GM13976 (cell line): ENCODE data around the gene VAC14.

Source experiments
- DNase-seq: peaks from one replicate; pipeline ENCODE4 v3.0.0; 2012; ENCODE audit warnings: low spot score
- in situ Hi-C: fragments of 300-500 bp; cut with MboI; formaldehyde crosslinking; loops from one replicate; pipeline ENCODE4 v1.12.0; 2022; ENCODE audit warnings: low sequenced_read_pairs, mixed read lengths, inconsistent platforms; ENCODE audit not compliant: unreplicated experiment
- TF ChIP-seq, protein P1 (sequence below): IDR thresholded peaks from 2 replicates; pipeline ENCODE4 v1.5.1; 2012; ENCODE audit warnings: borderline replicate concordance, mild to moderate bottlenecking; ENCODE audit not compliant: insufficient read depth; ENCODE audit errors: extremely low read depth, missing control alignments, control extremely low read depth

Gene VAC14

GRCh38 chr16:70740914-70741782 lies 59.8 kb downstream of the VAC14 start:
- in situ Hi-C loops: no loop called here
- TF ChIP-seq, protein P1, sequence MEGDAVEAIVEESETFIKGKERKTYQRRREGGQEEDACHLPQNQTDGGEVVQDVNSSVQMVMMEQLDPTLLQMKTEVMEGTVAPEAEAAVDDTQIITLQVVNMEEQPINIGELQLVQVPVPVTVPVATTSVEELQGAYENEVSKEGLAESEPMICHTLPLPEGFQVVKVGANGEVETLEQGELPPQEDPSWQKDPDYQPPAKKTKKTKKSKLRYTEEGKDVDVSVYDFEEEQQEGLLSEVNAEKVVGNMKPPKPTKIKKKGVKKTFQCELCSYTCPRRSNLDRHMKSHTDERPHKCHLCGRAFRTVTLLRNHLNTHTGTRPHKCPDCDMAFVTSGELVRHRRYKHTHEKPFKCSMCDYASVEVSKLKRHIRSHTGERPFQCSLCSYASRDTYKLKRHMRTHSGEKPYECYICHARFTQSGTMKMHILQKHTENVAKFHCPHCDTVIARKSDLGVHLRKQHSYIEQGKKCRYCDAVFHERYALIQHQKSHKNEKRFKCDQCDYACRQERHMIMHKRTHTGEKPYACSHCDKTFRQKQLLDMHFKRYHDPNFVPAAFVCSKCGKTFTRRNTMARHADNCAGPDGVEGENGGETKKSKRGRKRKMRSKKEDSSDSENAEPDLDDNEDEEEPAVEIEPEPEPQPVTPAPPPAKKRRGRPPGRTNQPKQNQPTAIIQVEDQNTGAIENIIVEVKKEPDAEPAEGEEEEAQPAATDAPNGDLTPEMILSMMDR: no peak
- no peak for DNase-seq

GRCh38 chr16:70740174-70740913 lies 60.6 kb downstream of the VAC14 start:
- TF ChIP-seq, protein P1: no peak
- DNase-seq: no peak
- in situ Hi-C loops: no loop called here

- DNase-seq: no peak
- in situ Hi-C loops: no loop called here
- TF ChIP-seq, protein P1: no peak
Observed at GRCh38 chr16:70739389-70739788, 61.6 kb downstream of the VAC14 start.

DNA sequence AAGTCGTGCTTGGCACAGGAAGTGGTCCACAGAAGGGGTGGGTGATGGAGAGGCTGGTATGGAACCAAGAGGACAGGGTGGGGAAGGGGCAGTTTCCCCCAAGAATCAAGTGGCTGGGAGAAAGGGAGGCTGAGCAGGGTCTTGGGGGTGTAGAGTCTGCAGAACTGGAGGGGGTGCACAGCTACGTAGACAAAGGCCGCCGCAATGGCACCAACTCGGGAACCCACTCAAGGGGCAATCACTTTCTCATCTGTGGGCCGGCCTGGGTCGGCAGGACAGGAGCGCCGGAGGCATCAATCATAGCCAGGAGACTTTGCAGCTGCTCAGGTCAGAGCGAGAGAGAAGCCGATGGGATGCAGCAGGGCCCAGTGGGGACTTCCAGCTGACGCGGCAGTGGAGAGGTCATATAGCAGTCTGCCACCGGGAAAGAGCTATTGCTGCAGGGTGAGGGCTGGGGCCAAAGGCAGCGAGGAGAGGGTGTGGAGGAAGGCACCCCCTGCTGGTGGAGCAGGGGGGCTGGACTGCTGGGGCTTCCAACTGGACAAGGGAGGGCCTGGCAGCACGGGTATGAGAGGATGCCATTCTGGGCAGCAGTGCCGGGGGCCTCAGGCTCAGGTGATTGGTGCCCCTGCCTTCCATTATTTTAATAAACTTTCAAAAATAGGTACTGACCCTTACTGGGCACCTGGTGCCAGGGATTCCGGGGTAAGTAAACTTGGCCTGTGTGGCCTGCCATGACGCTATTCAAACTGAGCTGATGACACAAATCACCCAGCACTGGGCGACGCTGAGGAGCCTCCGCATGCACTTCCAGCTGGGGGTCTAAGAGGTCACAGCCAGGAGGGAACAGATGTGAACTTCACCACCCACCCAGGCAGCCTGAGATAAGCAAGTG lies 62.6 kb downstream of the VAC14 start:
- DNase-seq: peak; percentile 62

GRCh38 chr16:70737377-70738082 lies 63.4 kb downstream of the VAC14 start:
- TF ChIP-seq, protein P1: no peak
- in situ Hi-C loops: no loop called here
- peak; percentile 91 for DNase-seq

More for the DNA sequence above, 62.6 kb downstream of the VAC14 start:
- TF ChIP-seq, protein P1: peak; percentile 32
- in situ Hi-C loops: no loop called here
